Measurements from ENCODE around the gene WWC1.

The WWC1 gene

DNA sequence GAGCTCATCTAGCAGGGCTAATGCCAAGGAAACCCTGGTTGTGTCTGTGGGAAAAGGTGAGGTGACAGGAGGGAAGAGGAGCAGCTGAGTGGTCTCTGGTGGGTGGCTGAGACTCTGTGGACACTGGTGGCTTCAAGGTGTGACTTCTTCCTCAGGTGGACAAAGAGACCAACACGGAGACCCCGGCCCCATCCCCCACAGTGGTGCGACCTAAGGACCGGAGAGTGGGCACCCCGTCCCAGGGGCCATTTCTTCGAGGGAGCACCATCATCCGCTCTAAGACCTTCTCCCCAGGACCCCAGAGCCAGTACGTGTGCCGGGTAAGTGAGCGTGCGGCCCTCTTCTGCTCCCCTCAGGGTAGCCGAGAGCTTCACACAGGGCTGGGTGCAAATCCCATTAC, 163.8 kb downstream of the WWC1 start:
- no peak for DNase-seq

DNA sequence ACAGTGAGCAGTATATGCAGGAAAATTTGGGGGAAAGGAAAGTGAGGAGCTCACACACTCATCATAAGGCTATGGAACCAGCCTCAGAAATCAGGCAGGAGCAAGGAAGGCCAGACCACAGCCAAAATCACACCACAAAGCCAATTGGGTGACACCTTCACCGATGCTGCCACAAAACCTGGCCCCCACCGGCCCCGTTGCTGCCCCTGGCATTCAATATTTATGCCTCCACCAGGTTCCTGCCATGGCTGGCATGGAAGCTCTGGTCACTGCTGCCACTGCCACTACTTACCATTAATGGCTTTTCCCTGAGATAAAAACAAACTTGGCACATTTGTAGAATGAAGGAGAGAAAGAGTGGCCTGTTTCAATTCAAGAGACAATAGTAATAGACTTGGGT, 166.1 kb downstream of the WWC1 start:
- DNase-seq = no peak

DNA sequence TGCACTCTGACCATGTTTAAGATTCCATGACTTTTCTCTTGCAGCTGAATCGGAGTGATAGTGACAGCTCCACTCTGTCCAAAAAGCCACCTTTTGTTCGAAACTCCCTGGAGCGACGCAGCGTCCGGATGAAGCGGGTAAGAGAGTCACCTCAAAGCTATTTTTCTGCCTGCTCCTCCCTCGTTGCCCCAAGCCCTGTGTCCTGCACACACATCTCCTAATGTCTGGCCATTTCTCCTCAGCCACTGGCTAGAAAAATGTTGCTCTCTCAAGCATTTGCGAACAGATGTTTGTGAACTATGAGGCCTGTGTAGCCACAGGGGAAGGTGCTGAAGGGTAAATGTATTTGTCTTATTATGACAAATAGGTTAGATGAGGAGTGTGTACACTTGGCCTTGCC, 169.2 kb downstream of the WWC1 start:
- DNase-seq = no peak

DNA sequence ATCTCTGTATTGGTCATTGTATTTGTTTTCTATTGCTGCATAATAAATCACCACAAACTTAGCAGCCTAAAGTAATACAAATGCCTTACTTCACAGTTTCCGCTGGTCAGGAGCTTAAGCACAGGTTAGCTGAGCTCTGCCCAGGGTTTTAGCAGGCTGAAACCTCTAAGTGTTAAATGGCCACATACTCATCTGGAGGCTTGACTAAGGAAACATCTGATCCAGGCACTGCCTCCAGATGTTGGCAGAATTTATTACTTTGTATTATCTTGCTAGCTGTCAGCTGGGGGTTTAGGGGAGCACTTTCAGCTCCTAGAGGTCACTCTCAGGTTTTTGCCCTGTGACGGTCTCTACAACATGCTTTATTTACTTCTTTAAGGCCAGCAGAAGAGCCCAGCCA, 171.6 kb downstream of the WWC1 start:
- no peak for DNase-seq

DNA sequence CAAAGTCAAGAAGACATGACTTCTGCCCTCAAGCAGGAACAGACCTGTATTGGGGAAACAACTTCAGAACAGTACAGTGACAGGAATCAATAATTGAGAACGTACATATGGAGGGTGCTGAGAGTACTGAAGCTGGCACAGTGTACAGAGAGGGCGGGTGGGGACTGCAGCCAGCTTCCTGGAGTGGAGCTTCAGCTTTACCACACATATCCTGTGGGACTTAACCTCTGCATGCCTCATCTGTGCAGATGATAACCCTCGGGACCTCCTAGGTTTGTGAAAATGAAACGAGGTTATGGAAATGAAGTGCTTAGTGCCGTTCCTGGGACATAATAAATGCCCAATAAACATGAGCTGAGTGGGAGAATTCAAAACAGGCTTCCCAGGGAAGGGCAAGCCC, 172.8 kb downstream of the WWC1 start:
- no peak for DNase-seq

DNA sequence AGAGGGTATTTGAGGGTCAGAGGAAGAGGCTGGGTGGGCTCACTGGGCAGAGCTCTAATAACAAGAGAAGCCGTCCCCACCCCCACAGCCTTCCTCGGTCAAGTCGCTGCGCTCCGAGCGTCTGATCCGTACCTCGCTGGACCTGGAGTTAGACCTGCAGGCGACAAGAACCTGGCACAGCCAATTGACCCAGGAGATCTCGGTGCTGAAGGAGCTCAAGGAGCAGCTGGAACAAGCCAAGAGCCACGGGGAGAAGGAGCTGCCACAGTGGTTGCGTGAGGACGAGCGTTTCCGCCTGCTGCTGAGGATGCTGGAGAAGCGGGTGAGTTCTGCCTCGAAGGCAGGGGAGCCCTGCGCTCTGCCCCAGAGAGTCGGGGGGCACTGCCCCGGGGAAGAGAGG, 173.2 kb downstream of the WWC1 start:
- no peak for DNase-seq

DNA sequence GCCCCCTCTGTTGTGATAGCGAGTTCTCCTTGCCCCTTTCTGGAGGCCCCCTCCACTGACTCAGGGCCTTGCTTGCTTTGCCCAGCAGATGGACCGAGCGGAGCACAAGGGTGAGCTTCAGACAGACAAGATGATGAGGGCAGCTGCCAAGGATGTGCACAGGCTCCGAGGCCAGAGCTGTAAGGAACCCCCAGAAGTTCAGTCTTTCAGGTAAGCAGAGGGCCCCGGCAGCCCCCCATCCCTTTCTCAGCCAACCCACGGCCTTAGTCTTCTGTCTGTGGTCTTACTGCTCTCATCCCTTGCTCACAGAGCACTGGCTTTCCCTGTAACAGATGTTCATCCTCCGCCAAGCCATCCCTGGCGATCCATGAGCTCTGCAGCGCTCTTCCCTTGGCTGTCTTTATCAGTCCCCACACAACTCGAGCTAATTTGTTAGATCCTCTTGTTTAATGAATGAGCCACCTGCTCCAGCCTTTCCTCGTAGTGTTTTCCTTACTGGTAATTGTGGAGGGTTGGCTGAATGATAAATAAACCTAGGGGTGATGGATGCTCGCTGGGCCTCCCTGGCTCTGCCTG, 176.4 kb downstream of the WWC1 start:
- DNase-seq = peak; percentile 7

DNA sequence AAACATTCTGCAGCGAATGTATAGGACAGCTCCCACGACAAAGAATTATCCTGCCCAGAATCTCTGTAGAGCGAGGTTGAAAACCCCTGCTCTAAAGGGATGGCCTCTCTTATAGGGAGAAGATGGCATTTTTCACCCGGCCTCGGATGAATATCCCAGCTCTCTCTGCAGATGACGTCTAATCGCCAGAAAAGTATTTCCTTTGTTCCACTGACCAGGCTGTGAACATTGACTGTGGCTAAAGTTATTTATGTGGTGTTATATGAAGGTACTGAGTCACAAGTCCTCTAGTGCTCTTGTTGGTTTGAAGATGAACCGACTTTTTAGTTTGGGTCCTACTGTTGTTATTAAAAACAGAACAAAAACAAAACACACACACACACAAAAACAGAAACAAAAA, 177.4 kb downstream of the WWC1 start:
- DNase-seq = no peak

DNA sequence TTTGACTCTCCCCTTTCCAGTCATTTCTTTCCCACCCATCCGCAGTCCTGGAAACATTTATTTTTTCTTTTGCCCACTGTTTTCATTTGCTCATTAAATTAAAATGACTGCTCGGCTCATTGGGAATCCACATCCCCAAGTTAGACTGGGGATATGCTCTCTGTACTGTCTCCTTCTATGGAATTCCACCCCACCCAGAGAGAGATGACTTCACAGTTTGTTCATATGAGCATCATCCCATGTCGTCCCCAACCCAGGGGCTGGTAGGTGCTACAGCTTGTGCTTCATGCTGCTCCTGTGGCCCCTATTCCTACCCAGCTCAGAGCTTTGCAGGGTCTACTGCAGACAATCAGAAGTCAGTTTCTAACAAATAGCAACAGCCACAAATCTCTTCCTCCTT, 178.4 kb downstream of the WWC1 start:
- DNase-seq = no peak

DNA sequence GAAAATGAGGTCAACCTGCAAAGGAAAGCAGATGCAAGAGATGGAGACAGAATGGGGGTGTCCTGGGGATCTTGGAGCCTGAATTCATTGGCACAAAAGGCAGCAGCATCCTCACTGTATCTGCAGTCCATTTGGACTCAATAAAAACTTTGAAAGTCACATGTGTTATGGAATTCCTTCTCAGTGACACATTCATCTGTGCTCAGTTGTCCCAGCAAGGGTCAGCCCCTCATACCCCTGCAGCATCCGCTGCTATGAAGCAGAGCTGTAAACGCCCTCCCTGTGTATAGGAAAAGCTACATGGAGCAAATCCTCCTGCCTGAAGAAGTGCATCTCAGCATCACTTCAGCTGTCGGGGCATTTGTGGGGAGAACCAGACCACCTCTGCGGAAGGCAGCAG, 180.3 kb downstream of the WWC1 start:
- no peak for DNase-seq

DNA sequence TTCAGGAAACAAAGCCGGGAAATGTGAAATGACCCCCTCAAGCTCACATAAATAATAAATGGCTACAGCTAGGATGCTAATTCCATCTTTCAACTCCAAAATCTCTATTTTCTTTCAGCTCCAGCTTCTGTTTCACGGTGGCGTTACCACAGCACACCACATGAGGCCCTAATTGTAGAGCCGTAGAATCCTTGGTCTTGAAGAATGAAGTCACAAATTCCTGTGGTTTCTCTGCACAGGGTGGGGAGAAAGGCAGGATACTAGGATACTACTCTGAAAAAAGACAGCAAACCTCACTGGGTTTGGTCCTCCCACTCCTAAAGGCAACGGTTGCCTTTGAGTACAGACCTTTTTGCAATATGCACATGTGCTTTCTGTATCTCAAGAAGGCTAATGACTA, 180.9 kb downstream of the WWC1 start:
- no peak for DNase-seq

DNA sequence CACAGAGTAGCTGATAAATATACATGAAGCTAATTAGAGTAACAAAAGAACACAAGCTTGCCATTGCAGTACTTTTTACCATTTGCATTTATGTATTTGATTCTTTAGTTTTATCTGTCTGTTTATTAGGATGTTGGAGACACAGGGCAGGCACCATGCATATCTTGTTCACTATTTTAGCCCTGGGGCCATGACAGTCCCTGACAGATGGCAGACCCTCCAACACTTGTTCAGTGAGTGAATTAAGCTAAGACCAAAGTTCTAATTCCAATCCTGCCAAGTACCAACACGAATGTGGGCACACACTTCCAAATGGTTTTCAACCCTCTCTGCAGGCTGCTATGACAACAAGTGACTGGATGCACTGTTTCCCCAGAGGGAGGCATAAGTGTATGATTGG, 182.9 kb downstream of the WWC1 start:
- no peak for DNase-seq

DNA sequence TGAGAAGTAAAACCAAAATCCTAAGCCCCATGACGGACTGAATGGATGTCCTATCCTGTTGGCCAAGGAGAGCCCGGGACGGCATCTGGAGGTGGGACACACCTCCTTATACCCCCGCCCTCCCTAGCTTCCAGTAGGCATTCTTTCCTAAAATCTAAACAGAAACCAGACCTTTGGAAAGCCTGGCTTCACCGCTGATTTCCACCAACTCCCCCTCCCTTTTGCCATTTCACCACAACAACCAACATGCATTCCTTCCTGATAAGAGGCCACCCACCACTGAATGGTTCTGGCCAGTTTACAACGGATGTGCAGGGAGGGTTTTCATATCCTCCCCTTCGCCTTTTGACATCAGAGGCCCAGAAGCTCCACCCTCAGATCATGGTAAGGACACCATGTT, 185.6 kb downstream of the WWC1 start:
- no peak for DNase-seq

DNA sequence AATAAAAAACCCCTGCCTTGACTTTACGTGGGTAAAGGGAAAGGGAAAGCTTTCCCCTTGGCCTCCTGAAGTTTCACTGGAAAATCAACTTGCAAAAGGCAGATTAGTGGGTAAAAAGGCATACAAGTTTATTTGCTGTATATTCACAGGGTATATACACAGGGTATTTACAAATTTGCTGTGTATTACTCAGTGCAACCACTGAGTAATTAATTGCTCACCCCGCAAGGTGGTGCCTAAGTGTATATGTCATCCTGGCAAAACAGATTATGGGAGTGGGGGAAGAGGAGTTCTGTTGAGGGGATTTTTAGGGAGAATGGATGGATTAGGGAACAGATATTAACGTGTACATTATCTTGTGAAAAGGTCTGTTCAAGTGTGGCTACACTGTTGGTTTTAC, 187.7 kb downstream of the WWC1 start:
- no peak for DNase-seq

DNA sequence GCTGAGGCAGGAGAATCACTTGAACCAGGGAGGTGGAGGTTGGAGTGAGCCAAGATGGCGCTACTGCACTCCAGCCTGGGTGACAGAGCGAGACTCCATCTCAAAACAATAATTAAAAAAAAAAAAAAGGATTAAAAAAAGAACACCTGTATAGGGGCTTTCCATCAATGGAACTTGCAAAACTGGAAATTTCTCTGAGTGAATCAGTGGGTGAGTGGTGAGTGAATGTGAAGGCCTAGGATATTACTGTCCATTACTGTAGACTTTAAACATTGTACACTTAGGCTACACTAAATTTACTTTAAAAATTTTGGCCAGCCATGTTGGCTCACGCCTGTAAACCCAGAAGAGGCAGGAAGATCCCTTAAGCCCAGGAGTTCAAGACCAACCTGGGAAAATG, 189.2 kb downstream of the WWC1 start:
- no peak for DNase-seq

DNA sequence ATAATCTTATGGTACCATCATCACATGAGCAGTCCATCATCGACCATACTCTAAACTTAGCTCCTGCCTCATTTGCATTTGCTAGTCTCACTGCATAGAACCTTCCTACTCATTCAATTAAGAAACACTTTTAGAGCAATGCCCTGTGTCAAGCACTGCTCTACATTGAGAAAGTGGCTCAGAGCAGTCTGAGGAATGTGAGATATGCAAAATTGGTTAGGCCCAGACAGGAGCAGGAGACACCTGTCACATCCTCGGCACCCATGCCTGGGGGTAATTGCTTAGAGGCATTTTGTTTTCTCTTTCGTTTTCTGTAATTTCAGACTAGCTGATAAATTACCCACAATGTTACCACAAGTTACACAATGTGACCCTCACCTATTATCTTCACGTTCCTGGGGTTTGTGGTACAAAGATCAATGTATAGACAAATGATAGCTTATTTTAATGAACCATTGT, 189.9 kb downstream of the WWC1 start:
- no peak for DNase-seq

DNA sequence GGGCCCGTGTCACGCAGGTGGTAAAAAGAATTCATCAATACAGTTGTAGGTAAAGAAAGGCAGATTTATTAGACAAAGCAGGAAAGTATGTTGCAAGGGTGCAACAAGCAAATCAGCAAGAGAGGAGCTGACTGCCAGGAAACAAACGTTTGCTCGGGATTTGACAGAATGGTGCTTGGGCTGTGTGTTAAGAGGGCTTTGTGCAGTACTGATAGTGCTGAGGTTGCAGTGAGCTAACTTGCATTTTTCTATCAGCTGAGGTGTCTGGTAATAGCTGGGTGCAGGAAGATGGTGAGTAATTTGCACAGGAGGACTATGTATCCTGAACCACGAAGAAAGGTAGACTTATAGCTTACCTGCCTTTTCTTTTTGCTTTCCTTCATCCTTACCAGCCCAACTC, 190.9 kb downstream of the WWC1 start:
- DNase-seq = no peak

DNA sequence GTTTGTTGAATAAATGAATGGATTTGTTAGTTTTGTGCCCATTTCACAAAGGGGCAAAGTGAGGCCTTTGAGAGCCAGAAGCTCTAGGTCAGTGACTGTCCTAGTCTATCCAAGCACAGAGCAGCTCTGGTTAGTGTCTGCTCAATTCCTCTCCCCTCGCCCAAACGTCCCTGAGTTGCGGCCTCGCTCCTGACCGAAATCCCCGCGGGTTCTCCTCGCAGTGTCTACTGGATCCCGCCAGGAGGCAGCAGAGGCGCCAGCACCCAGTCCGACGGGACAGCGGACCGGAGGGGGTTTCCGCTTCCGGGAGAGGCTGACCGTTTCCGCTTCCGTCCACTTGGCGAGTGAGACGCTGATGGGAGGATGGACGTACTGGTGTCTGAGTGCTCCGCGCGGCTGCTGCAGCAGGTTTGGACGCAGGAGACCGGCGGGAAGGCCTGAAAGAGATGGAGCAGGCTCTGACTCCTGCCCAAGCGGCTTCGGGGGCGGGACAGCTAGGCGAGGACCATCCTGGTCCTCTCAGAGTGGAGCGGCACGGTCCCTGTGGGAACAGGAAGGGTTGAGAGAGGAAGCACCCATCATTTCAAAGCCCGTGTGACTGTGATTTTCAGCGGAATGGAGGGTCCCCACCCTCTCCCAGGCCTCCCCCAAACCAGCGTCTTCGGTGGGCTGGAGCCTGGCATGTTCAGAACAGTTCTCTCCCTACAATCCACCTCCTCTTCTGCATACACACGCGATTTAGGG, 194.9 kb downstream of the WWC1 start, which contains the start of gene RARS1:
Gene RARS1, plus strand, starts transcription at position 336 of the 744 bp plus-strand sequence. Its CDS starts 28 bp downstream, at position 364.
- DNase-seq = peak; percentile 96

DNA sequence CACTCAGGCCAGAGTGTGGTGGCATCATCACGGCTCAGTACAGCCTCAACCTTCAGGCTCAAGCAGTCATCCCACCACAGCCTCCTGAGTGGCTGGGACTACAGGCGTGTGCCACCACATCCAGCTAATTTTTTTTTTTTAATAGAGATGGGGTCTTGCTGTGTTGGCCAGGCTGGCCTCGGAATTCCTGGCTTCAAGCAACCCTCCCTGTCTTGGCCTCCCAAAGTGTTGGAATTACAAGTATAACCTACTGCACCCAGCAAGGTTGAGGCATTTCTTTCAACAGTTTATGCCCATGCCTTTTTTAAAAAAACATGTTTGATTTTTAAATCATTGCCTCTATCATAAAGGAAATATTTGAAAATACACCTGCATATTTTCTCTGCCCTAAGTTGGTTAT, 197.6 kb downstream of the WWC1 start:
- DNase-seq = no peak

DNA sequence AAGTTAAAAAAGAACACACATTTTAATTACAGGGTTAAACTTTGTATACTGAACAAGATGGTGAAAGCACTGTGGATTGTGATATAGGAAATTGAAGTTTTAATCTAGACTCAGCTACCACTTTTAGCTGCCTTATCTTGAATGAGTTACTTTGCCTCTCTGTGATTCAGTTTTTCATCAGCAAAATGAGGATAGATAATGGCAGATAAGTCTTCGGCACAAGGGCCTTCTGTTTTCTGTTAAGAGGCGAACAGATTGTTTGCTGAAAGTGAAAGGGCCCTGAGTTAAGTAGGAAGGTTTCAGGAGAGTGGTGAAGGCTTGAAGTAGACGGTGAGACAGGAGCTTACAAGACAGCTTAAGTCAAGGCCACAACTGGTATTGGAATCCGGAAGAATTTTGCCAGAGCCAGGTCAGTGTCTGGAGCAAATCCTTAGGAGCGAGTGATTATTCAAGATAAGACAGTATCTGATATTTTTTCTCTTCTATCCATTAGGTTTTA, 202.7 kb downstream of the WWC1 start:
- DNase-seq = no peak

DNA sequence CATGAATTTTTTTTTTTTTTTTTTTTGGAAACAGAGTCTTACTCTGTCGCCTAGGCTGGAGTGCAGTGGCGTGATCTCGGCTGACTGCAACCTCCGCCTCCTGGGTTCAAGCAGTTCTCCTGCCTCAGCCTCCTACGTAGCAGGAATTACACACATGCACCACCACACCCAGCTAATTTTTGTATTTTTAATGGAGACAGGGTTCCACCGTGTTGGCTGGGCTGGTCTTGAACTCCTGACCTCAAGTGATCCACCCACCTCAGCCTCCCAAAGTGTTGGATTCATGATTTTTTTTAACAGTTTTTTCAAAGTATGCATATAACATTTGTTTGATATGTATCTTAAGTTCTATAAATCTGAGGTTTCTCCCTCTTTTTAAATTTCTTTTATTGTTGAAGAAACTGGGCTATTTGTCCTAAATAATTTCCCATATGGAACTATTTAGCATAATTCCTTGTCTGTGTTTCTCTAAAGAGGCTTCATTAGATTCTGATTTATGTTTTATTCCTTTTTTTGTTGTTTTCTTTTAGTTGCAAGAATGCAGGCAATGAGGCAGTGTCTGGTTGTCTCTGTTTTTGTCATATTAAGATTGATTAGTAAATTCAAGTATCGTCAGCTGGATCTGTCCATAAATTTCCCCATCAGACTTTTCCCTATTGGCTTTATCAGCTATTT, 211.3 kb downstream of the WWC1 start:
- DNase-seq = no peak

DNA sequence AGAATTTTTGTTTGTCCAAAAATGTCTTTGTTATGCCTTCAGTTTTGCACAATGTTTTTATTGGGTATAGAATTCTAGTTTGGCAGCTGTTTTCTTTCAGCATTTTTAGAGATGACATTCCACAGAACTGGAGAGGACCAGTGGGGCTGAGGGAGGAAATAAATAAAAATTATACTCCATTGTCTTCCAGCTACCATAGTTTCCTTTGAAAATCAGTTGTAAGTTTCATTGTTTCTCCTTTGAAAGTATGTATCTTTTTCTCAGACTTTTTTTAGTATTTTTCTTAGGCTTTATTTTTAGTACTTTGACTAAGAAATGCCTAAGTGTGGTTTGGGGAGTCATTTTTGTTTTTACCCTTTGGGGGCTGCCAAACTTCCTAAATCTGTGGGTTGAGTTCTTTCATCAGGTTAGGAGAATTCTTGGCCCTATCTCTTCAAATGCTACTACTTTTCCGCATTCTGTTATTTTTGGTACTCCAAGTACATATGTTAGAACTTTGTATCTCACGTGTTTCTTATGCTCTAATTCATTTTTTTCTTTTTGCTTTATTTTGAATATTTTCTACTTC, 222.5 kb downstream of the WWC1 start:
- DNase-seq = no peak
